ENCODE results near the gene SUCO. TPM values are rescaled to one million over a fixed set of nuclear protein-coding genes. Genes with fewer than 3 reads are reported as not detected.

Gene SUCO
- total and polyA plus RNA-seq, 2 donors (not counting 3 experiments of a cell fraction or from before 2014, with no cell fraction given): 5.1 to 27.2 TPM

DNA sequence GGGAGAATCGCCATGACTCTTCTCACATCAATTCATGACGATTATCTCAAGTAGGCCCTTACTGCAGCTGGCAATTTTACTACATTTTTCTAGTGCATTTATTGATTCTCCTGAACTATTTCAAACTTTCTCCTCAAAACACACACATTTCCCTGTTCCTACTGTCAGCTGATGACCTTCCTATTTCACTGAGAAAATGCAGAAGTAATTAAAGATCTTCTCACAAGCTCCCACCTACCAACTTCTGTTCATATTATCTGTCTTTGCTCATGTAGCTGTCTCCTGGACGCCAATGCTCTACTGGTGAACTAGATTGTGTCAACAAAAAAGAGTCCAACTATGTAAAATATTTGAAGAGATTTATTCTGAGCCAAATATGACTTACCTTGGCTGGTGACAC is 89.6 kb downstream of the SUCO start:
- H3K4me2 ChIP-seq (ENCODE audit: insufficient read depth, low read length): no peak overlapping the region
- no peak overlapping the region for H2AFZ ChIP-seq (ENCODE audit: low read depth, low read length)
- no peaks in the 10 kb centered on the region for H3K9me1 ChIP-seq (replicated peaks; ENCODE audit: control insufficient read depth, extremely low read depth, insufficient read depth, low read length)
- DNase-seq (ENCODE audit: low read depth, low spot score) (no peak), FAIRE-seq (no peak)
- dilution Hi-C loops (cut with MboI; ENCODE audit: extremely low pct_ligation_motif_present, low sequenced_read_pairs) (no loop called here), intact Hi-C loops (cut with micrococcal nuclease) (no loop called here)
- POLR2A ChIA-PET: no interaction called here
- no peaks in the 10 kb centered on the region for H3K9me3 ChIP-seq (replicated peaks; ENCODE audit: control insufficient read depth, insufficient read depth, low read length)
- H3K9ac ChIP-seq (replicated peaks; ENCODE audit: extremely low read depth, insufficient read depth, low read length): no peak overlapping the region
- H3K27ac ChIP-seq (ENCODE audit: insufficient read depth, low read depth, low read length): no peak overlapping the region
- TF ChIP-seq GATA2 (IDR thresholded peaks at IDR 0.05; ENCODE audit: insufficient read depth, insufficient read length, low read depth, low read length) (no peak), JUN (IDR thresholded peaks at IDR 0.05; ENCODE audit: borderline replicate concordance, insufficient read depth, insufficient read length, low read depth) (no peak), MYC (IDR thresholded peaks at IDR 0.05; ENCODE audit: low read depth, low read length) (no peak), EZH2 (IDR thresholded peaks at IDR 0.05; ENCODE audit: borderline replicate concordance, low read depth, low read length, severe bottlenecking) (no peak), POLR2AphosphoS5 (IDR thresholded peaks at IDR 0.05; ENCODE audit: insufficient read depth, low read depth, low read length) (no peak), MAX (IDR thresholded peaks at IDR 0.05; ENCODE audit: insufficient read depth, insufficient read length) (no peak), POLR2A (IDR thresholded peaks at IDR 0.05; ENCODE audit: low read depth, low read length) (no peak), FOS (IDR thresholded peaks at IDR 0.05; ENCODE audit: borderline replicate concordance, insufficient read depth, low read length) (no peak)
- TF ChIP-seq, protein P1, sequence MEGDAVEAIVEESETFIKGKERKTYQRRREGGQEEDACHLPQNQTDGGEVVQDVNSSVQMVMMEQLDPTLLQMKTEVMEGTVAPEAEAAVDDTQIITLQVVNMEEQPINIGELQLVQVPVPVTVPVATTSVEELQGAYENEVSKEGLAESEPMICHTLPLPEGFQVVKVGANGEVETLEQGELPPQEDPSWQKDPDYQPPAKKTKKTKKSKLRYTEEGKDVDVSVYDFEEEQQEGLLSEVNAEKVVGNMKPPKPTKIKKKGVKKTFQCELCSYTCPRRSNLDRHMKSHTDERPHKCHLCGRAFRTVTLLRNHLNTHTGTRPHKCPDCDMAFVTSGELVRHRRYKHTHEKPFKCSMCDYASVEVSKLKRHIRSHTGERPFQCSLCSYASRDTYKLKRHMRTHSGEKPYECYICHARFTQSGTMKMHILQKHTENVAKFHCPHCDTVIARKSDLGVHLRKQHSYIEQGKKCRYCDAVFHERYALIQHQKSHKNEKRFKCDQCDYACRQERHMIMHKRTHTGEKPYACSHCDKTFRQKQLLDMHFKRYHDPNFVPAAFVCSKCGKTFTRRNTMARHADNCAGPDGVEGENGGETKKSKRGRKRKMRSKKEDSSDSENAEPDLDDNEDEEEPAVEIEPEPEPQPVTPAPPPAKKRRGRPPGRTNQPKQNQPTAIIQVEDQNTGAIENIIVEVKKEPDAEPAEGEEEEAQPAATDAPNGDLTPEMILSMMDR (IDR thresholded peaks at IDR 0.05; ENCODE audit: extremely low read depth in 1 of 2, insufficient read depth in 1 of 2, low read depth in 1 of 2, low read length in 2 of 2): no peak
- H3K4me1 ChIP-seq (ENCODE audit: control insufficient read depth, extremely low read depth, insufficient read depth, low read length): no peaks in the 10 kb centered on the region
- CTCF ChIA-PET: no interaction called here
- H3K36me3 ChIP-seq (ENCODE audit: control insufficient read depth in 2 of 2, extremely low read depth in 1 of 2, insufficient read depth in 2 of 2, low read length in 2 of 2): no peaks in the 10 kb centered on the region
- no peaks in the 10 kb centered on the region for H3K27me3 ChIP-seq (ENCODE audit: control insufficient read depth in 2 of 2, insufficient read depth in 2 of 2, low read length in 2 of 2)
- H3K79me2 ChIP-seq (ENCODE audit: control insufficient read depth, insufficient read depth, low read length): no peaks in the 10 kb centered on the region
- no peak overlapping the region for H3K4me3 ChIP-seq (replicated peaks in 1 of 3; ENCODE audit: insufficient read depth in 1 of 3, low read depth in 1 of 3, low read length in 3 of 3)
- BruUV-seq (replicated peaks): no TSS peak
- H4K20me1 ChIP-seq (replicated peaks; ENCODE audit: control insufficient read depth, extremely low read depth, insufficient read depth, low read length): no peaks in the 10 kb centered on the region
